ENCODE data around the gene LMNA.
"Not testable (repeated sequence)": the region's sequence is repeated elsewhere in the genome, so short reads cannot be mapped to it uniquely, and the experiment has no call there.

LMNA gene

DNA sequence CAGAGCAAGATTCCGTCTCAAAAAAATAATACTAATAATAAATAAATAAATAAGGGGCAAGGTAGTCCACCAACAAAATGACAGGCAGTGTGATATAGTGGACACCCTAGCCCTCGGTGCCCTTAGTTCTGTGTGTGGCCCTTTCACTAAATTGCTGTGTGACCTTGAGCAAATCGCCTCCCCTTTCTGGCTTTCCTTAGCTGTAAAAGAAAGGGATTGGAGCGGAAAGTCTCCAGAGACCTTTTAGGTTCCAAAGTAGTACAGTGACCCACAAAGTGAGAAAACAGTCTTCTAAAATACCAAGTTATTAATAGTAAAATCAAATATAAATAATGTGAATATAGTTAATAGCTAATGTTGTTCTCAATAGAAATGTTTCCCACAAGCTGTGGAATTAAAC lies 7.6 kb downstream of the LMNA start:
- DNase-seq (ENCODE audit: low spot score) = no peak

DNA sequence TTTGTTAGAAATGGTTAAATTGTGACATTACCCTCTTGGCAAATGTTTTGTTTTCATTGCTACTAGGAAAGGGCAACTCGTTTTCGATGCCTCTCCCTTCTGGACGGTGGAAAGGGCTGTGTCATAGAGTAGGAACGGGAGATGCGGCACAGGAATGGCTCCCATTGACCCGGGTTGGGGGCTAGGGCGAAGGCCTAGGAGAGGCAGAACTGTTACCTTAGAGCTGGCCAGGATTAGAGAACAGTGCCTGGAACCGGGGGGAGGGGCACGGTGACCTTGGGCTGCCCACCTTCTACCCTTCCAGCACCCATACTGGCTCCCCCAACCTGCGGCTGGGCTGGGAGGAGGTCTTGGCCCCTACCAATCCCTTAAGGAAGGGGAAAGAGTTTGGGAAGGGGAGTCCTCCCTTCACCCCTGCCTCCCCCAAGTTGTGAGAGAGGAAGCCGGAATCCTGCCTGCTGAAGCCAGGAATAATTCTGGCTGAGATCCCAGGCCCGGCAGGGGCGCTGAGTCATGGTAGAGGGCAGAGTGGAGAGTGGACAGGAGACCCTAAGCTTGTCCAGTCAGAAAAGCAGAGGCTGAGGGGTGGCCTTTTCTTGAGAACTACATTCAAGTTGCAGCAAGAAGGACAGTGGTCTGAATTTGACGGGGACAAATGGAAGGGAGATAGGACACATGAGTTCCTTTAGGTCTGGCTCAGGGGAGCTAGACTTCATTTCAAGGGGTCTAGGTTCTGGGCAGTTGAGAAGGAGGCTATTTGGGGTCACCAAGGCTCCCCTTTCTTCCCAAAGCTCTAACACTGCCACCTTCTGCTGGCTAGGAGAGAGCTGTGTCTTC lies 8.2 kb downstream of the LMNA start:
- no peak for DNase-seq (ENCODE audit: low spot score)

DNA sequence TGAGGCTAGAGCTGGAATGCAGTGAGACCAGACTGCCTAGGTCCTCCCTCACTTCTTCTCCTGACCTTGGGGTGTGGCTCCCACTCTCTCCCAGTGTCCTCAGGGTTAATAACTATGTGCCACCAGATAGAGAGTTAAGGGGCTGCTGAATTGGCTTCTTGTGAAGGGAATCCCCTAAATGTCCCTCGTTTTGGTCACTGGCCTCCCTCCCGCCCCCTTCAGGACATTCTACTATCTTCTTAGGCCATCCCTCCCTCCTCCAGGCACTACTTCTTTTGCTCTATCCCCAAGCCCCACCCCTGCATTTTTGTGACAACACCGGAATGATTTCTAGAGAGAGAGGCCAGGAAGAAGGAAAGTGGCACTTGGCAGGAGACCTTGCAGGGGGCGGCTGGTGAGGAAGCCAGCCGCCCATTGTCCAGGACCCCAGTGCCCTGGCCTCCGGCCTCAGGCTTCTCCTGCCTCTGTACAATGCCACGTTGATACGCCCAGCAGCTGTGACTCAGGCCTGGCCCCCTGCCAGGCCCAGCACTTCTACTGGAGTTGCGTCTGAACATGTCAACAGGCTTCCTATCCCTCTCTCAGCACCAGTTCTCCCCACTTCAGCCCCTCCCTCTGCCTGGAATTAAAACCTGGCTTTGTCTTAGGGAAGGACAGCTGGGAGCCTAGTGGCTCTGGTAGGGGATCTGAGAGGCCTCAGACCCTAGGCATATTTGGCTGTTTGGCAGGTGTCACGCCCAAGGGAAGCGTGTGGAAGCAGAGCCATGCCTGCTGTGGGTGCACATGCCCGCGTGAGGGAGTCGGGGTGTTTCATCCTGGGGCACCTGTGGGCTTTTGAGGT lies 9.1 kb downstream of the LMNA start:
- peak; percentile 68 for DNase-seq (ENCODE audit: low spot score)

- DNase-seq (ENCODE audit: low spot score) = peak; percentile 37
These were observed 10.3 kb downstream of the LMNA start for GRCh38 chr1:156124557-156125483.

DNA sequence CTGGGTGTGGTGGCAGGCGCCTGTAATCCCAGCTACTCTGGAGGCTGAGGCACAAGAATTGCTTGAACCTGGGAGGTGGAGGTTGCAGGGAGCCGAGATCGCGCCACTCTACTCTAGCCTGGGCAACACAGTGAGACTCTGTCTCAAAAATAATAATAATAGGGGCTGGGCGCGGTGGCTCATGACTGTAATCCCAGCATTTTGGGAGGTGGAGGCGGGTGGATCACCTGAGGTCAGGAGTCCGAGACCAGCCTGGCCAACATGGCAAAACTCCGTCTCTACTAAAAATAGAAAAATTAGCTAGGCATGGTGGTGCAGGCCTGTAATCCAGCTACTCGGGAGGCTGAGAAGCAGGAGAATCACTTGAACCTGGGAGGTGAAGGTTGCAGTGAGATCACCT lies 11.0 kb downstream of the LMNA start:
- not testable (repeated sequence) for DNase-seq (ENCODE audit: low spot score)

- DNase-seq (ENCODE audit: low spot score) = peak; percentile 86
These were observed 11.6 kb downstream of the LMNA start for GRCh38 chr1:156126043-156126629.

DNA sequence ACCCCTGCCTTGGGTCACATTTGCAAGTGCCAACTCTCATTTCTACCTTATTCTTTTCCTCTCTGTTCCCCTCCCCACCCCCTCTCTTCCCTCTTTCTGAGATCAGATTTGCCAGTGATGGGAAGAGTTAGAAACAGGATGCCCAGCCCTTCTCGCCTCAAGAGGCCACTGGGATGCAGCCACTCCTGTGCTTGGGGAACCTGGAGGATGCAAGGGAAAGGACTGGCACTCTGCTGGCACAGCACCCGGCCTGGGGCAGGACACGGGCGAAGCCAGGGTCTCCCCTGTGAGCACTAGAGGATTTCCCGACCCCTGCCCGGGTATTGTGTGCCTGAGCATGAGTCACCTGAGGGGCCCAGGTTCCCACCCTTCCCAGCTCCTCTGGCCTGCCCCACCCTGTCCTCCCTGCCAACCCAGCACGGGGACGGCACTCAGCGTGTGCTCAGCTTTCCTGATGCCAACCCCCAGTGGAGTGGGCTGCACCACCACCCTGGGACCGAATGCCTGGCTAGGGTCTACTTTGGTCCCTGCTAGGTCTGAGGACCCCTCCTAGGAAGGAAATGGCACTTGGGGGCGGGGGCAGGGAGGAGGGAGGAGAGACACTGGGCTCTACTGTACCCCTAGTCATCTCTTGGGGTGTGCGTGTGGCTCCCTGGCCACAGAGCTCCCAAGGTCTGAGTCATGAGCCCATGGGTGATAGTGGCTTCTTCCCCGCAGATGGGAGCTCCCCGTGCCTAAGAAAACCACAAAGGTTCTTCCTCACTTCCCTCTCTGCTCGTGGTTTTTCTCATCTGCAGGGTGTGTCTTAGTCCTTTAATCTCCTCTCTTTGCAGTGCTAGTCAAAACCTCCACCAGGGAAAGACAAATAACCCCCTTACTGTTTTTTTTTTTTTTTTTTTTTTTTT lies 12.4 kb downstream of the LMNA start:
- peak; percentile 95 for DNase-seq (ENCODE audit: low spot score)

DNA sequence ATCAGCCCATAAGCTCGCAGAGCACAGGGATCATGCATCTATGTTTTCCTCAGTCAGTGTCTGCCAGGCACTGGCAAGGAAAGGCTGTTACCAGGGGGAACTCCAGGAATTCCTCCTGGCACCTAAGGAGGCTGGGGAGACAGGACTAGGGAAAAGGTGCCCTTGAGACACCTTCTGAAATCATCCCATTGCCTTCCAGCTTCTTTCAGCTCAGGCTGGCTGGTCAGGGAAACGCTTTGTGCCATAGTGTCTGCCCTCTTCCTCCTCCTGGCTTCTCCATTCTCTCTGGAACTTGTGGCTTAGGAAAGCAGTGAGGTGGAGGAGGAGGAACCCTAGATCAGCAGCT lies 13.8 kb downstream of the LMNA start:
- no peak for DNase-seq (ENCODE audit: low spot score)

GRCh38 chr1:156128654-156129597 lies 14.4 kb downstream of the LMNA start:
- no peak for DNase-seq (ENCODE audit: low spot score)

- DNase-seq (ENCODE audit: low spot score) = peak; percentile 75
These were observed 15.4 kb downstream of the LMNA start for GRCh38 chr1:156129687-156130577.

DNA sequence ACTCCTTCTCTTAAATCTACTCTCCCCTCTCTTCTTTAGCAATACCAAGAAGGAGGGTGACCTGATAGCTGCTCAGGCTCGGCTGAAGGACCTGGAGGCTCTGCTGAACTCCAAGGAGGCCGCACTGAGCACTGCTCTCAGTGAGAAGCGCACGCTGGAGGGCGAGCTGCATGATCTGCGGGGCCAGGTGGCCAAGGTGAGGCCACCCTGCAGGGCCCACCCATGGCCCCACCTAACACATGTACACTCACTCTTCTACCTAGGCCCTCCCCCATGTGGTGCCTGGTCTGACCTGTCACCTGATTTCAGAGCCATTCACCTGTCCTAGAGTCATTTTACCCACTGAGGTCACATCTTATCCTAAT lies 16.0 kb downstream of the LMNA start:
- no peak for DNase-seq (ENCODE audit: low spot score)

- no peak for DNase-seq (ENCODE audit: low spot score)
These were observed 20.4 kb downstream of the LMNA start for GRCh38 chr1:156134716-156135435.

GRCh38 chr1:156135930-156136871 lies 21.7 kb downstream of the LMNA start:
- no peak for DNase-seq (ENCODE audit: low spot score)

- no peak for DNase-seq (ENCODE audit: low spot score)
These were observed 22.5 kb downstream of the LMNA start for GRCh38 chr1:156136970-156137483.

DNA sequence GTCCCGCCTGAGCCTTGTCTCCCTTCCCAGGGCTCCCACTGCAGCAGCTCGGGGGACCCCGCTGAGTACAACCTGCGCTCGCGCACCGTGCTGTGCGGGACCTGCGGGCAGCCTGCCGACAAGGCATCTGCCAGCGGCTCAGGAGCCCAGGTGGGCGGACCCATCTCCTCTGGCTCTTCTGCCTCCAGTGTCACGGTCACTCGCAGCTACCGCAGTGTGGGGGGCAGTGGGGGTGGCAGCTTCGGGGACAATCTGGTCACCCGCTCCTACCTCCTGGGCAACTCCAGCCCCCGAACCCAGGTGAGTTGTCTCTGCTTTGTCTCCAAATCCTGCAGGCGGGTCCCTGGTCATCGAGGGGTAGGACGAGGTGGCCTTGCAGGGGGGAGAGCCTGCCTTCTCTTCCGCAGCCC lies 24.0 kb downstream of the LMNA start:
- no peak for DNase-seq (ENCODE audit: low spot score)

DNA sequence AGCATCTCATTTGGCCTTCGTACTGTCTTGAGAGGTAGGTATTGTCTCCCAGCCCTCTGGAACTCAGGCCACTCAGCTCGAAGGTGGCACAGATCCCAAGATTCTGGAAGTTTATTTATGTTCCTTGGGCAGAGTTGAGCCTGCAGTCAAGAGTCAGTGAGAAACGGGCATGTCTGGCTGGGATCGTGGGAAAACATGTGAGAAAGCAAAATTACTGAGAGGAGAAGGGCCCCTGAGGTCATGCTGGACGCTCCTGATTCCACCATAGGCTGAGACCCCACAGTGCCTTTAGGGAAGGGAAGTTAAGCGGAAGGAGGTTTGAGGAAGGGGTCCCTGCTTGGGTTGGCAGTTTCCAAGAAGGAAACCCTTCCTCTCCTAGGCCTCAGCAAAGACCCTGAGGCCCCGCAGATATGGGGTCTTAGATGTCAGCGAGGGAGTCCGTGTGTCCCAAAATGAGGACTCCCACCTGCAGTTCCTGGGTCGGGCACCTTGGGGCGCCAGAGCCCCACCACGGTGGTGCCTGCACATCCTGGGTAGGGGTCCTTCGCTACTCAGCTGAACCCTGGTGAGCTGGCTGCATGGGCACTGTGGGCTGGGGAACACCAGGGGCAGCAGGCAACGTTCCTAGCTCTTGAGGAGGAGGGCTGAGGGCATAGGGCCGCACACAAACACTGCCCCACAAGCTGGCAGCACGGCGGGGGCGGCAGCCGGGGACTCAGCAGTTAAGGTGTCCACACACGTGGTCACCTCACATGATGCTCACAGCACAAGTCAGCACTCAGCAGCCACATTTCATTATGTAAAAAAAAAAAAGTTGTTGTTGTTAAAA lies 26.6 kb downstream of the LMNA start:
- no peak for DNase-seq (ENCODE audit: low spot score)

Measured in CD4-positive, alpha-beta T cell treated with Interleukin-2 at 100 ng/mL for 4 hours (primary cell).